Cardiac muscle cell (in vitro differentiated cells and primary cell): ENCODE measurements around the gene CHST11. TPM values are rescaled to one million over a fixed set of nuclear protein-coding genes. Genes with fewer than 3 reads are reported as not detected.
"Not testable (repeated sequence)": the region's sequence is repeated elsewhere in the genome, so short reads cannot be mapped to it uniquely, and the experiment has no call there.

ENCODE experiments used
- DNase-seq, 2 donors: peaks; one replicate each; pipeline versions ENCODE4 v3.0.0 to v3.0.0-alpha.2; 2010 to 2017; ENCODE audit warnings: low read depth in 1 of 2, low spot score in 1 of 2
- H3K27ac ChIP-seq: fragments of 200-600 bp; sonication (generic); 2 replicates; pipeline ENCODE4 v1.5.1; 2016
- H3K27me3 ChIP-seq: fragments of 200-600 bp; sonication (generic); 2 replicates; pipeline ENCODE4 v1.6.0; 2016; ENCODE audit warnings: control low read depth
- H3K36me3 ChIP-seq: fragments of 200-600 bp; sonication (generic); 2 replicates; pipeline ENCODE4 v1.5.1; 2016; ENCODE audit warnings: control low read depth
- H3K4me1 ChIP-seq: fragments of 200-600 bp; sonication (generic); 2 replicates; pipeline ENCODE4 v1.8.1; 2017; ENCODE audit warnings: low read depth, mild to moderate bottlenecking, mixed run types
- H3K4me3 ChIP-seq: fragments of 200-600 bp; sonication (generic); 2 replicates; pipeline ENCODE4 v1.5.1; 2016; ENCODE audit warnings: mild to moderate bottlenecking
- H3K9me3 ChIP-seq: fragments of 200-600 bp; sonication (generic); 2 replicates; pipeline ENCODE4 v1.5.1; 2017; ENCODE audit warnings: low read depth, mild to moderate bottlenecking, control low read depth
- CTCF ChIP-seq: IDR thresholded peaks from 2 replicates; pipeline ENCODE4 v1.5.1; 2012; ENCODE audit warnings: low read depth, mild to moderate bottlenecking, low read length
- polyA plus RNA-seq: library from polyadenylated mRNA; unstranded; fragments of >200 nt; fragmentation: Nextera tagmentation; extraction: Ambion mirVana; gene quantifications from 2 replicates; pipeline ENCODE4 v1.2.1, GENCODE V29; 2016
- total RNA-seq: library from RNA; depleted of rRNA; stranded (reverse); fragments of >200 nt; gene quantifications from 2 replicates; pipeline ENCODE4 v1.2.3, GENCODE V29; 2016

Gene CHST11
- total and polyA plus RNA-seq, 2 experiments from 2014 or later = 24.2 to 39.8 TPM

- no peaks in the 10 kb centered on the region for H3K27me3 ChIP-seq
Measured at GRCh38 chr12:104570174-104570907, 113.6 kb downstream of the CHST11 start.

GRCh38 chr12:104571328-104571727 is 114.6 kb downstream of the CHST11 start:
- no peak for DNase-seq
- H3K4me3 ChIP-seq = no peak overlapping the region
- no peaks in the 10 kb centered on the region for H3K9me3 ChIP-seq
- no peak for TF ChIP-seq CTCF
- no peaks in the 10 kb centered on the region for H3K4me1 ChIP-seq
- no peaks in the 10 kb centered on the region for H3K36me3 ChIP-seq
- no peaks in the 10 kb centered on the region for H3K27me3 ChIP-seq
- H3K27ac ChIP-seq = no peak overlapping the region

More at GRCh38 chr12:104570174-104570907, 113.6 kb downstream of the CHST11 start:
- Histone ChIP-seq H3K9me3 (no peaks in the 10 kb centered on the region), H3K4me3 (no peak overlapping the region), H3K27ac (no peak overlapping the region), H3K36me3 (no peaks in the 10 kb centered on the region), H3K4me1 (no peaks in the 10 kb centered on the region)
- no peak for DNase-seq
- TF ChIP-seq CTCF = no peak

GRCh38 chr12:104574353-104574752 is 117.6 kb downstream of the CHST11 start:
- H3K27ac ChIP-seq, H3K36me3 ChIP-seq, H3K4me1 ChIP-seq, DNase-seq, H3K4me3 ChIP-seq, H3K27me3 ChIP-seq, H3K9me3 ChIP-seq: not testable (repeated sequence)

- not testable (repeated sequence) for H3K4me3 ChIP-seq, H3K36me3 ChIP-seq, H3K27ac ChIP-seq, H3K9me3 ChIP-seq, H3K4me1 ChIP-seq, DNase-seq, H3K27me3 ChIP-seq
Measured at GRCh38 chr12:104574758-104575157, 118.0 kb downstream of the CHST11 start.

- Histone ChIP-seq H3K27ac (no peak overlapping the region), H3K36me3 (no peaks in the 10 kb centered on the region), H3K9me3 (no peaks in the 10 kb centered on the region), H3K27me3 (no peaks in the 10 kb centered on the region), H3K4me3 (no peak overlapping the region), H3K4me1 (peaks cover 3% of the 10 kb centered on the region)
- TF ChIP-seq CTCF = no peak
- DNase-seq = no peak
Measured at GRCh38 chr12:104575442-104576186, 118.9 kb downstream of the CHST11 start.

GRCh38 chr12:104576187-104576778 is 119.5 kb downstream of the CHST11 start:
- DNase-seq = no peak
- Histone ChIP-seq H3K4me1 (peaks cover 3% of the 10 kb centered on the region), H3K27ac (no peak overlapping the region), H3K4me3 (no peak overlapping the region), H3K9me3 (no peaks in the 10 kb centered on the region), H3K27me3 (no peaks in the 10 kb centered on the region), H3K36me3 (no peaks in the 10 kb centered on the region)
- TF ChIP-seq CTCF = no peak
